Ovary (tissue), 9 donors: ENCODE measurements around the gene AKR1A1. TPM values are rescaled to one million over a fixed set of nuclear protein-coding genes. Genes with fewer than 3 reads are reported as not detected.

ENCODE experiments used
- DNase-seq, 5 donors: peaks; one replicate each; pipeline ENCODE4 v3.0.0-alpha.2; 2019 to 2020
- H3K27ac ChIP-seq, 2 donors: fragments of 200-600 bp; one replicate each; pipeline versions ENCODE4 v1.5.1 to v1.8.0; 2019 to 2022
- H3K27me3 ChIP-seq: fragments of 200-600 bp; one replicate; pipeline ENCODE4 v1.8.0; 2022
- H3K36me3 ChIP-seq: fragments of 200-600 bp; sonication (generic); one replicate; pipeline ENCODE4 v1.5.1; 2019
- H3K4me1 ChIP-seq: one replicate; pipeline ENCODE4 v1.8.1; 2013; ENCODE audit warnings: mild to moderate bottlenecking, moderate library complexity; ENCODE audit not compliant: insufficient read depth
- H3K4me3 ChIP-seq: fragments of 200-600 bp; sonication (generic); one replicate; pipeline ENCODE4 v1.5.1; 2017
- H3K9me3 ChIP-seq, 2 donors: fragments of 200-600 bp in 1 of 2; sonication (generic) in 1 of 2; one replicate each; pipeline versions ENCODE4 v1.5.1 to v1.8.1; 2013 to 2019; ENCODE audit warnings: mild to moderate bottlenecking in 1 of 2, moderate library complexity in 1 of 2
- CTCF ChIP-seq, 3 donors: fragments of 450-650 bp in 2 of 3; fragments of 200-600 bp in 1 of 3; IDR thresholded peaks; one replicate each; pipeline versions ENCODE4 v1.5.1 to v1.8.0; 2016 to 2022; ENCODE audit warnings: antibody characterized with exemption in 3 of 3, mild to moderate bottlenecking in 1 of 3
- EP300 ChIP-seq: sonication (generic); formaldehyde crosslinking; IDR thresholded peaks from one replicate; pipeline ENCODE4 v1.6.1; 2017; ENCODE audit warnings: antibody characterized with exemption
- POLR2A ChIP-seq: fragments of 450-650 bp; IDR thresholded peaks from one replicate; pipeline ENCODE4 v1.6.1; 2017; ENCODE audit warnings: antibody characterized with exemption, mild to moderate bottlenecking, moderate library complexity
- WGBS, 3 donors: extraction: QIAGEN DNeasy Blood & Tissue Kit in 1 of 3; methylation state at CpG; one replicate each; pipeline versions ENCODE4 v1.1.5 to v1.1.7; 2013 to 2017; 5-methylcytosine and 5-hydroxymethylcytosine counted together
- intact Hi-C, 4 donors: fragments of 100-400 bp; cut with DNase I; formaldehyde crosslinking; loops; one replicate each; pipeline versions ENCODE4 v1.11.0 to v1.15.1; 2022 to 2023
- polyA plus RNA-seq, 2 donors: library from polyadenylated mRNA; stranded (reverse); fragments of 200-250 nt in 1 of 2; fragments of 350-450 nt in 1 of 2; fragmentation: Illumina TruSeq in 1 of 2; extraction: RNeasy Lipid Tissue Mini Kit (QIAGEN cat#74804) in 1 of 2; gene quantifications; one replicate each; pipeline ENCODE4 v1.2.3, GENCODE V29; 2013 to 2014
- total RNA-seq, 7 donors: library from RNA; depleted of rRNA in 2 of 7; stranded (reverse); fragments of >200 nt in 2 of 7; fragmentation: NEBNext Ultra II Directional in 3 of 7; extraction: Animal tissue kit (Norgen Biotek cat#: 25700) in 3 of 7; gene quantifications; one replicate each; pipeline versions ENCODE4 v1.1.0 to v1.2.4, GENCODE V29; 2016 to 2023
- donor health status: DM: no; HTN: no; CAD: no; lungs with moderate emphysema.
- donor health status: DM: no; HTN: no; CAD: no.
- donor health status: Bipolar disorder and iron deficiency.
- donor health status: DM: yes; HTN: yes; CAD: no.
- donor health status: DM: no; HTN: no; CAD: no.
- donor health status: DM: yes; HTN: yes; CAD: no.

Gene AKR1A1
- total and polyA plus RNA-seq, 9 donors, result 39.8 to 119 (median 88.3) TPM

DNA sequence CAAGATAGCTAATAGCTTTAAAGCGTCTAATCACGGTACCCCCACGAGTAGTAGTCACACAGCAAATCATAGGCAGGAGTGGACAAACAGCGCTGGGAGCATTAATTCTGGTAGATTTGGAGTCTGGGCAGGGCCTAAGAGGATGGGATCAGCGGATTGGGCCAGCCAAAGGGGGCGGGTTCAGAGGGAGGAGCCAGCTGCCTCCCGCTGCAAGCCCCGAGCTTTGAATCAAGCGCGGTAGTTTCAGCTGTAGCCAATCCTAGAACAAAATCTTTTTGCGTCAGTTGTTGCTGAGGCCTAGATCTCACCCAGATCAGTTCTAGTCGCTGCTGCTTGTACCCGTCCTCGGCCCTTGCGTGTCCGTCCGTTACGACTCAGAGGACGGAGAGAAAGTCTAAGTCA is 32.6 kb downstream of the AKR1A1 start:
- peak overlapping the region; percentile 71 for H3K4me3 ChIP-seq
- WGBS, 3 donors, result 0% methylated on average over 19 of the region's 19 CpGs
- H3K9me3 ChIP-seq, result no peaks in the 10 kb centered on the region
- peak; percentile 93 to 96 (median 94) for DNase-seq
- H3K36me3 ChIP-seq, result no peaks in the 10 kb centered on the region
- TF ChIP-seq CTCF (IDR thresholded peaks at IDR 0.05), result no peak
- no peak for TF ChIP-seq EP300
- no peak for TF ChIP-seq POLR2A
- H3K27me3 ChIP-seq, result no peaks in the 10 kb centered on the region
- H3K27ac ChIP-seq, result peak overlapping the region; percentile 18 to 82
- intact Hi-C loops, result loop anchor here in 1 of 4 donors (5.0 to 10.0 kb wide), 3 partner anchors 104 to 568 kb away; partner anchors contain the start of genes GPBP1L1, HECTD3, MUTYH and TMEM69
- peaks cover 9% of the 10 kb centered on the region for H3K4me1 ChIP-seq

DNA sequence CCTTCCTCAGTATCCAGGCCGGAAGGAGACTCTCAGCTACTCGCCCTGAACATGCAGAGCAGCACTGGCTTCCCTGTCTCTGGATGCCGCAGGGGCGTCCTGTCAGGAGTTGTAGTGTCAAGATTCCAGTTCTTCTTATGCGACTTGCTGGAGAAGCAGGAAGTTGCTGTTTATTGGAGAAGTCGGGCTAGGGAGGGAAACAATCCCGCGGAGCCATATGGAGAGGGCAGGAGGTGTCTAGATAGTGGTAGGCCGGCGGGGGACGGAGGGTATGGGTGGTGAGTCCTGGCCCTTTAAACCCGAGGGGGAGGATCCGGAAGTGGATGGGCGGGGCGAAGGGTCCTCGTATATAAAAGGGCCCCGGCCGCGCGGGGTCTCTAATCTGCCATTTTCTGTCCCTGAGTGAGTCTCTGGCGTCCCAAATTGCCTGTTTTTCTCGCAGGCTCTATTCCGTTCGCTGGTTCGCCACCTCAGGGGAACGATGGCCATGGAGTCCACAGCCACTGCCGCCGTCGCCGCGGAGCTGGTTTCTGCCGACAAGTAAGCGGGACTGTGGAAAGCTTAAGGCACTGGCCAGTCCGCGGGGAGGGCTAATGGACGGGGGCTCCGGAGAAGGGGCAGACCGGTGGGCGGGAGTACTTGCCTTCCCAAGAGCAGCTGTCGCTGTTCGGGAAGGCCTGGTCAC is 33.2 kb downstream of the AKR1A1 start, which contains the start of gene NASP:
NASP (plus strand) TSS at position 376 of the 685 bp plus-strand sequence; CDS start at position 482, 106 bp downstream.
- peak within 1 kb of the TSS; percentile 79 to 82 for H3K27ac ChIP-seq
- WGBS, 3 donors, result 0 to 1% (median 0%) methylated on average over 40 to 41 of the region's 41 CpGs
- intact Hi-C loops, result loop anchor here in 1 of 4 donors (5.0 to 10.0 kb wide), 3 partner anchors 103 to 569 kb away; partner anchors contain the start of genes GPBP1L1, HECTD3, MUTYH and TMEM69

GRCh38 chr1:45584351-45585109 is 33.9 kb downstream of the AKR1A1 start:
- peak; percentile 84 to 92 (median 89) for DNase-seq
- TF ChIP-seq CTCF (IDR thresholded peaks at IDR 0.05), result peak in 2 of 3 donors; percentile 9 to 15
- TF ChIP-seq POLR2A, result no peak
- Histone ChIP-seq H3K4me3 (peak overlapping the region; percentile 71), H3K9me3 (no peaks in the 10 kb centered on the region), H3K36me3 (no peaks in the 10 kb centered on the region), H3K27me3 (no peaks in the 10 kb centered on the region), H3K27ac (peak overlapping the region; percentile 79 to 82), H3K4me1 (peaks cover 11% of the 10 kb centered on the region)
- WGBS, 3 donors, result 0 to 1% (median 0%) methylated on average over 45 to 59 of the region's 59 CpGs
- intact Hi-C loops, result loop anchor here in 1 of 4 donors (5.0 to 10.0 kb wide), 3 partner anchors 103 to 570 kb away; partner anchors contain the start of genes GPBP1L1, HECTD3, MUTYH and TMEM69

More for the DNA sequence above, 33.2 kb downstream of the AKR1A1 start, which contains the start of gene NASP:
- TF ChIP-seq POLR2A (peak; percentile 92), EP300 (no peak)
- Histone ChIP-seq H3K27me3 (no peaks in the 10 kb centered on the region), H3K36me3 (no peaks in the 10 kb centered on the region), H3K9me3 (no peaks in the 10 kb centered on the region), H3K4me3 (peak within 1 kb of the TSS; percentile 71), H3K4me1 (peaks cover 9% of the 10 kb centered on the region)
- peak; percentile 88 to 94 (median 91) for DNase-seq

DNA sequence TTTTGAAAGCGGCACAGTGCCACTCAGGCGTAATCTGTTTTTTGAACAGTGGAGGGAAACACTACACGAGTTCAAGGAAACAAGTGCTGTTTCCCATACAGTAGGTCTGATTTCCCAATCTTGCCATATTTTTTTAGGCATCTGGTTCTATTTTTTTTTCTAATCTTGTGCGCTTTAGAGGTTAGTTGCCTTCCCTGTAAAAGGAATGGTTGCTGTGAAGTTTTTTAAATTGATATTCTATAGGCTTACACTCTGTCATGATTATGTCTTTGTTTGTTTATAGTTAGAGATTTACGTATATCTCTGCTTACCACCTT is 34.4 kb downstream of the AKR1A1 start:
- H3K4me3 ChIP-seq, result peak overlapping the region; percentile 71
- H3K27me3 ChIP-seq, result no peaks in the 10 kb centered on the region
- no peaks in the 10 kb centered on the region for H3K36me3 ChIP-seq
- DNase-seq, result no peak
- intact Hi-C loops, result loop anchor here in 1 of 4 donors (10.0 kb wide), 2 partner anchors 240 to 570 kb away; partner anchors contain the start of genes HECTD3, MUTYH, TOE1 and UROD
- H3K27ac ChIP-seq, result peak overlapping the region in 1 of 2 donors; percentile 82
- 1 to 4% (median 1%) methylated on average over 5 of the region's 5 CpGs for WGBS, 3 donors
- peaks cover 11% of the 10 kb centered on the region for H3K4me1 ChIP-seq
- no peaks in the 10 kb centered on the region for H3K9me3 ChIP-seq
- no peak for TF ChIP-seq CTCF (IDR thresholded peaks at IDR 0.05)
- TF ChIP-seq EP300, result no peak
- TF ChIP-seq POLR2A, result no peak
